PC-9 (cell line): ENCODE measurements around the gene STX16.

Experiments
- EZH2 ChIP-seq: fragments of 200-600 bp; sonication (generic); IDR thresholded peaks from 2 replicates; pipeline ENCODE4 v1.8.0; 2017; ENCODE audit warnings: antibody characterized with exemption, low read depth
- TF ChIP-seq, protein P1 (sequence below): fragments of 200-600 bp; sonication (generic); conservative IDR thresholded peaks from 2 replicates; pipeline ENCODE4 v1.6.1; 2017; ENCODE audit warnings: mixed run types, antibody characterized with exemption, mild to moderate bottlenecking, moderate library complexity

- TF ChIP-seq, protein P1, sequence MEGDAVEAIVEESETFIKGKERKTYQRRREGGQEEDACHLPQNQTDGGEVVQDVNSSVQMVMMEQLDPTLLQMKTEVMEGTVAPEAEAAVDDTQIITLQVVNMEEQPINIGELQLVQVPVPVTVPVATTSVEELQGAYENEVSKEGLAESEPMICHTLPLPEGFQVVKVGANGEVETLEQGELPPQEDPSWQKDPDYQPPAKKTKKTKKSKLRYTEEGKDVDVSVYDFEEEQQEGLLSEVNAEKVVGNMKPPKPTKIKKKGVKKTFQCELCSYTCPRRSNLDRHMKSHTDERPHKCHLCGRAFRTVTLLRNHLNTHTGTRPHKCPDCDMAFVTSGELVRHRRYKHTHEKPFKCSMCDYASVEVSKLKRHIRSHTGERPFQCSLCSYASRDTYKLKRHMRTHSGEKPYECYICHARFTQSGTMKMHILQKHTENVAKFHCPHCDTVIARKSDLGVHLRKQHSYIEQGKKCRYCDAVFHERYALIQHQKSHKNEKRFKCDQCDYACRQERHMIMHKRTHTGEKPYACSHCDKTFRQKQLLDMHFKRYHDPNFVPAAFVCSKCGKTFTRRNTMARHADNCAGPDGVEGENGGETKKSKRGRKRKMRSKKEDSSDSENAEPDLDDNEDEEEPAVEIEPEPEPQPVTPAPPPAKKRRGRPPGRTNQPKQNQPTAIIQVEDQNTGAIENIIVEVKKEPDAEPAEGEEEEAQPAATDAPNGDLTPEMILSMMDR, result no peak
- no peak for TF ChIP-seq EZH2
These were observed 42.3 kb downstream of the STX16 start for GRCh38 chr20:58693226-58694006.
